Heart left ventricle (tissue), 16 donors: Measurements from ENCODE around the gene LRRTM1. TPM values are rescaled to one million over a fixed set of nuclear protein-coding genes. Genes with fewer than 3 reads are reported as not detected.

Source experiments
- ATAC-seq, 4 donors: fragments of 200-7000 bp; cut with Tn5 transposase; one replicate each; pipeline ENCODE4 v1.9.1; 2020 to 2022; ENCODE audit warnings: moderate library complexity in 4 of 4, mild to moderate bottlenecking in 3 of 4, moderate number of reproducible peaks in 1 of 4
- DNase-seq, 5 donors: peaks; one replicate each; pipeline ENCODE4 v3.0.0-alpha.2; 2020
- H3K27ac ChIP-seq, 12 donors: fragments of 200-600 bp; sonication (generic) in 4 of 12; one replicate each; pipeline versions ENCODE4 v1.5.0 to v1.8.0; 2016 to 2022; ENCODE audit warnings: mild to moderate bottlenecking in 2 of 12
- H3K27me3 ChIP-seq, 9 donors: fragments of 200-600 bp; sonication (generic) in 2 of 9; one replicate each; pipeline versions ENCODE4 v1.5.1 to v1.8.0; 2016 to 2022; ENCODE audit warnings: mild to moderate bottlenecking in 3 of 9
- H3K36me3 ChIP-seq, 9 donors: fragments of 200-600 bp; sonication (generic) in 2 of 9; one replicate each; pipeline versions ENCODE4 v1.5.0 to v1.8.0; 2018 to 2022; ENCODE audit warnings: mild to moderate bottlenecking in 2 of 9
- H3K4me1 ChIP-seq, 12 donors: fragments of 200-600 bp; sonication (generic) in 4 of 12; one replicate each; pipeline versions ENCODE4 v1.5.0 to v1.8.0; 2016 to 2022; ENCODE audit warnings: mild to moderate bottlenecking in 3 of 12
- H3K4me3 ChIP-seq, 12 donors: fragments of 200-600 bp; sonication (generic) in 4 of 12; one replicate each; pipeline versions ENCODE4 v1.5.0 to v1.8.0; 2017 to 2022; ENCODE audit warnings: mild to moderate bottlenecking in 9 of 12, moderate library complexity in 4 of 12
- H3K9me3 ChIP-seq, 12 donors: fragments of 200-600 bp; sonication (generic) in 4 of 12; one replicate each; pipeline versions ENCODE4 v1.5.0 to v1.8.0; 2016 to 2022; ENCODE audit warnings: mild to moderate bottlenecking in 1 of 12
- POLR2A ChIP-seq, 2 donors: fragments of 450-650 bp; IDR thresholded peaks; one replicate each; pipeline ENCODE4 v1.6.1; 2017; ENCODE audit warnings: antibody characterized with exemption in 2 of 2, mild to moderate bottlenecking in 2 of 2, moderate library complexity in 2 of 2
- WGBS, 4 donors: extraction: QIAGEN DNeasy Blood & Tissue Kit in 2 of 4; methylation state at CpG; one replicate each; pipeline versions ENCODE4 v1.1.5 to v1.1.7; 2013 to 2018; 5-methylcytosine and 5-hydroxymethylcytosine counted together
- intact Hi-C, 10 donors: fragments of 100-400 bp; cut with DNase I; formaldehyde crosslinking; loops; one replicate each; pipeline versions ENCODE4 v1.11.1 to v1.14.2; 2022
- polyA plus RNA-seq, 2 donors: library from polyadenylated mRNA; stranded (reverse); fragments of 200-250 nt; gene quantifications; one replicate each; pipeline ENCODE4 v1.2.3, GENCODE V29; 2013
- total RNA-seq, 9 donors: library from RNA; depleted of rRNA in 2 of 9; stranded (reverse); fragments of >200 nt in 2 of 9; fragmentation: NEBNext Ultra II Directional in 3 of 9; extraction: Animal tissue kit (Norgen Biotek cat#: 25700) in 3 of 9; gene quantifications; one replicate each; pipeline versions ENCODE4 v1.1.0 to v1.2.4, GENCODE V29; 2016 to 2023
- TF ChIP-seq, protein P1 (sequence below), 12 donors: fragments of 200-600 bp; sonication (generic) in 4 of 12; IDR thresholded peaks; one replicate each; pipeline versions ENCODE4 v1.5.0 to v1.8.0; 2018 to 2022; ENCODE audit warnings: antibody characterized with exemption in 12 of 12, mild to moderate bottlenecking in 5 of 12
- donor health status: ischemic (EF 13 %, LVEDD 7.1; RV severe dilation, severe dysfunction).
- donor health status: healthy with polysubstance abuse.
- donor health status: DM: no; HTN: yes; CAD: no.
- donor health status: DM: no; HTN: no; CAD: no.
- donor health status: ischemic (EF 25% LVEDD 6.9; RV normal size, moderate dysfunction).
- donor health status: ischemic (EF 25% LVEDD 5.7; RV mildly dilated, moderate dysfunction).
- donor health status: healthy.
- donor health status: DM: yes; HTN: yes; CAD: no.
- donor health status: ischemic (EF 35%, LVEDD 5.7; RV mildly dilated, moderate dysfunction).
- donor health status: nonischemic (EF 11% LVEDD 7.7; RV severe dilation, severe dysfunction).
- donor health status: DM: yes; HTN: yes; CAD: no.
- donor health status: PGD.
- donor health status: ischemic (EF 29% LVEDD 5.4; RV normal size, mild dysfunction).
- donor health status: nonischemic (EF 23%, LVEDD 6.1; RV moderate dilation, normal function).

LRRTM1 gene
- total and polyA plus RNA-seq, 11 donors, result 0.09 to 0.93 (median 0.23) TPM; not detected in 3

DNA sequence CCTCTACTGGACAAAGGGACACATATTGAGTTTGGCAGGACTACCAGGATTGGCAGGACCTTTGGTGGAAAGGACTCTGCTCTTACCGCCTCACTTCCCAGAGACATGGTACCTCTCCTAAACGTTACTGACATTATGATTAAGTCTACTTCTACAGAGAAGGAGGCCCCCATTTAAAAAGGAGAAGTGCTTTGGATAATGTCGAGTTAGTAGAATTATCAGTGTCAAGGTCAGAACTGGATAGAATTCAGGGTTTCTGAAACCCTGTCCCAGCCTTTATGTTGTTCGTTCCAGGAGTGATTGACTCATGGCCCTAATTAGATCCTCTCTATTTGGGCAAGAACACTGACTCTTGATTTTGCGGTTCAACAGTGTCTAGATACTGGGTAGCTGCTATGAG lies 45.8 kb downstream of the LRRTM1 start:
- Histone ChIP-seq H3K9me3 (no peaks in the 10 kb centered on the region), H3K36me3 (no peaks in the 10 kb centered on the region), H3K27ac (no peak overlapping the region), H3K4me3 (no peak overlapping the region), H3K4me1 (peaks cover 0 to 6% (median 0%) of the 10 kb centered on the region in 12 donors), H3K27me3 (no peaks in the 10 kb centered on the region)
- no peak for DNase-seq
- intact Hi-C loops, result no loop called here
- 87 to 92% (median 90%) methylated on average over 5 of the region's 5 CpGs for whole genome bisulfite sequencing, 4 donors
- TF ChIP-seq, protein P1, sequence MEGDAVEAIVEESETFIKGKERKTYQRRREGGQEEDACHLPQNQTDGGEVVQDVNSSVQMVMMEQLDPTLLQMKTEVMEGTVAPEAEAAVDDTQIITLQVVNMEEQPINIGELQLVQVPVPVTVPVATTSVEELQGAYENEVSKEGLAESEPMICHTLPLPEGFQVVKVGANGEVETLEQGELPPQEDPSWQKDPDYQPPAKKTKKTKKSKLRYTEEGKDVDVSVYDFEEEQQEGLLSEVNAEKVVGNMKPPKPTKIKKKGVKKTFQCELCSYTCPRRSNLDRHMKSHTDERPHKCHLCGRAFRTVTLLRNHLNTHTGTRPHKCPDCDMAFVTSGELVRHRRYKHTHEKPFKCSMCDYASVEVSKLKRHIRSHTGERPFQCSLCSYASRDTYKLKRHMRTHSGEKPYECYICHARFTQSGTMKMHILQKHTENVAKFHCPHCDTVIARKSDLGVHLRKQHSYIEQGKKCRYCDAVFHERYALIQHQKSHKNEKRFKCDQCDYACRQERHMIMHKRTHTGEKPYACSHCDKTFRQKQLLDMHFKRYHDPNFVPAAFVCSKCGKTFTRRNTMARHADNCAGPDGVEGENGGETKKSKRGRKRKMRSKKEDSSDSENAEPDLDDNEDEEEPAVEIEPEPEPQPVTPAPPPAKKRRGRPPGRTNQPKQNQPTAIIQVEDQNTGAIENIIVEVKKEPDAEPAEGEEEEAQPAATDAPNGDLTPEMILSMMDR (IDR thresholded peaks at IDR 0.05), result no peak
- no peak for TF ChIP-seq POLR2A (IDR thresholded peaks at IDR 0.05)
- ATAC-seq, result no peak

DNA sequence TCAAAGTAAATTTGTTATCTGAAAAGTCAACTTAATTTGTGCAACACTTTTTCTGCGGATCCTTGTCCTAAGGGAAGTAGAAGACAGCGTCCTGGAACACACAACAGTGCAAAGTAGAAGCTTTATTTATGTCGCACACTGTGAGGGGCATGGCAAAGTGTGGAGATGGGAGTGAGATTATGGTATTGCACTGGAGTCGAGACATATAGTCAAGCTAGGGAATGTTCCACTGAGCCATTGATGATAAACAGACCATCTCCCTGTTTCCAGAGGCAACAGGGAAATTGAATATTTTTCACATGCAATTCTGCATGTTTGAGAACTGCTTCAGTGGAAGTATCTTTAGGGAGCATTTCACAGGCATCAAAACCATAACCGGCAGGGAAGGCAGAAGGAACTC lies 46.2 kb downstream of the LRRTM1 start:
- Histone ChIP-seq H3K36me3 (no peaks in the 10 kb centered on the region), H3K27ac (no peak overlapping the region), H3K4me1 (peaks cover 0 to 6% (median 0%) of the 10 kb centered on the region in 12 donors), H3K4me3 (no peak overlapping the region), H3K27me3 (no peaks in the 10 kb centered on the region), H3K9me3 (no peaks in the 10 kb centered on the region)
- TF ChIP-seq, protein P1 (IDR thresholded peaks at IDR 0.05), result no peak
- TF ChIP-seq POLR2A (IDR thresholded peaks at IDR 0.05), result no peak
- intact Hi-C loops, result no loop called here
- ATAC-seq (no peak), DNase-seq (no peak)
- 87 to 92% (median 91%) methylated on average over 5 of the region's 5 CpGs for WGBS, 4 donors

DNA sequence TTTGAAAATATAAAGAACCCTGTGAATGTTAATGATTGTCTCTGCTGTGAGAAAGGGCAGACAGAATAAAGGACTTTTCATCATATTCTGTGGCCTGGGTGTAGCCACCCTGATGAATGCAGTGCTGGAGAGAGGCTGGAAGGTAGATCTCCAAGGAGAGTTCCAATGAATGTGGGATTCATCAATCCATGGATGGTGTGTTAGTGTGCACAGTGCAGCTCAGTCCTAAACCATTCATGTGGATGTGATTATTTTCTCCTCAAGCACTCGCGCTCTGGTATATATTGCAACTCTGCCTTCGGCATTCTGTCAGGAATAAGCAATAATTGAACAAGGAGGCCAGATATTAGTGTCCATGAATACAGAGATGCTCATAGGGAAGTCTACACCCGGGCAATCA lies 47.1 kb downstream of the LRRTM1 start:
- H3K27ac ChIP-seq, result no peak overlapping the region
- DNase-seq, result no peak
- no peaks in the 10 kb centered on the region for H3K36me3 ChIP-seq
- 91 to 99% (median 97%) methylated on average over 4 of the region's 4 CpGs for WGBS, 4 donors
- no peak overlapping the region for H3K4me3 ChIP-seq
- H3K27me3 ChIP-seq, result no peaks in the 10 kb centered on the region
- TF ChIP-seq, protein P1 (IDR thresholded peaks at IDR 0.05), result no peak
- no peak for TF ChIP-seq POLR2A (IDR thresholded peaks at IDR 0.05)
- ATAC-seq, result no peak
- H3K4me1 ChIP-seq, result peaks cover 0 to 6% (median 0%) of the 10 kb centered on the region in 12 donors
- no peaks in the 10 kb centered on the region for H3K9me3 ChIP-seq
- intact Hi-C loops, result no loop called here

DNA sequence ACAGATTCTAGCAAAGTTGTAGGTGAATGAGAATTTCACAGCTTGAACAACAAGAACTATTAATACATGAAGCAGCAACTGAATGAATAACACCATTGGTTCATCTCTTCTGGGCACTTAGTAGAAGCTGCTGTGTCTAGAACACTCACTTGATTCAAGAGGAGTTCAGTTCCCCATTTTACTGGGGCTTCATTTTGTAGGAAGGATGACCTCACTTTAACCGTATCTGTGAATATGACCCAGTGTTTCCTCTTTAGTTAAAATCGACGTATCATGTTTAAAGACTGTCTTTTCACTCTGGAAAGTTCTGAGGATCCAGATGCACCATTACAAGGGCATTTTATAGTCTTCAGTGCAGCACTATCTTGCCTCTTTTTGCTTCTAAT lies 47.8 kb downstream of the LRRTM1 start:
- intact Hi-C loops, result no loop called here
- ATAC-seq, result no peak
- 59 to 75% (median 72%) methylated on average over 3 of the region's 3 CpGs for WGBS, 4 donors

More for the DNA sequence above, 47.8 kb downstream of the LRRTM1 start:
- Histone ChIP-seq H3K36me3 (no peaks in the 10 kb centered on the region), H3K27me3 (no peaks in the 10 kb centered on the region), H3K9me3 (no peaks in the 10 kb centered on the region), H3K27ac (no peak overlapping the region), H3K4me3 (no peak overlapping the region), H3K4me1 (peaks cover 0 to 6% (median 0%) of the 10 kb centered on the region in 12 donors)
- DNase-seq, result no peak
- TF ChIP-seq POLR2A (IDR thresholded peaks at IDR 0.05), result no peak
- TF ChIP-seq, protein P1 (IDR thresholded peaks at IDR 0.05), result no peak
